Measurements from ENCODE around the gene NFE2L2.
"Not testable (repeated sequence)": the region's sequence is repeated elsewhere in the genome, so short reads cannot be mapped to it uniquely, and the experiment has no call there.

The NFE2L2 gene

GRCh38 chr2:177221970-177222369, 42.6 kb downstream of the NFE2L2 start:
- DNase-seq (ENCODE audit: low read depth) = no peak
- no peak for TF ChIP-seq CTCF (IDR thresholded peaks at IDR 0.05; ENCODE audit: low read depth, low read length, missing control alignments)
- no peak overlapping the region for H3K4me3 ChIP-seq (ENCODE audit: low read depth, low read length)
- in situ Hi-C loops (cut with HindIII; ENCODE audit: low sequenced_read_pairs) = no loop called here

- H3K4me3 ChIP-seq (ENCODE audit: low read depth, low read length) = no peak overlapping the region
- TF ChIP-seq CTCF (IDR thresholded peaks at IDR 0.05; ENCODE audit: low read depth, low read length, missing control alignments) = no peak
- no peak for DNase-seq (ENCODE audit: low read depth)
- in situ Hi-C loops (cut with HindIII; ENCODE audit: low sequenced_read_pairs) = no loop called here
Observed at GRCh38 chr2:177221534-177221933, 43.0 kb downstream of the NFE2L2 start.

GRCh38 chr2:177219787-177220186, 44.7 kb downstream of the NFE2L2 start:
- DNase-seq (ENCODE audit: low read depth); in situ Hi-C loops (cut with HindIII; ENCODE audit: low sequenced_read_pairs); H3K4me3 ChIP-seq (ENCODE audit: low read depth, low read length): not testable (repeated sequence)

- DNase-seq (ENCODE audit: low read depth) = no peak
- no peak for TF ChIP-seq CTCF (IDR thresholded peaks at IDR 0.05; ENCODE audit: low read depth, low read length, missing control alignments)
- no peak overlapping the region for H3K4me3 ChIP-seq (ENCODE audit: low read depth, low read length)
- in situ Hi-C loops (cut with HindIII; ENCODE audit: low sequenced_read_pairs) = no loop called here
Observed at GRCh38 chr2:177217247-177217843, 47.2 kb downstream of the NFE2L2 start.

GRCh38 chr2:177212891-177213856, 51.4 kb downstream of the NFE2L2 start:
- in situ Hi-C loops (cut with HindIII; ENCODE audit: low sequenced_read_pairs) = no loop called here
- peak overlapping the region; percentile 68 for H3K4me3 ChIP-seq (ENCODE audit: low read depth, low read length)
- TF ChIP-seq CTCF (IDR thresholded peaks at IDR 0.05; ENCODE audit: low read depth, low read length, missing control alignments) = no peak
- peak; percentile 72 for DNase-seq (ENCODE audit: low read depth)

GRCh38 chr2:177212106-177212890, 52.2 kb downstream of the NFE2L2 start, which contains the start of gene HNRNPA3:
Gene HNRNPA3, plus strand, starts transcription at chr2:177212794. Its CDS starts 6 bp downstream, at chr2:177212800.
- in situ Hi-C loops (cut with HindIII; ENCODE audit: low sequenced_read_pairs) = no loop called here
- peak; percentile 35 for TF ChIP-seq CTCF (IDR thresholded peaks at IDR 0.05; ENCODE audit: low read depth, low read length, missing control alignments)
- peak within 1 kb of the TSS; percentile 68 for H3K4me3 ChIP-seq (ENCODE audit: low read depth, low read length)
- DNase-seq (ENCODE audit: low read depth) = peak; percentile 98
